ENCODE results near the gene SMCP.

- TF ChIP-seq CTCF (IDR thresholded peaks at IDR 0.05; ENCODE audit: low read length) (no peak), EZH2phosphoT487 (IDR thresholded peaks at IDR 0.05; ENCODE audit: low read length) (no peak), EZH2 (optimal IDR thresholded peaks at IDR 0.05; ENCODE audit: low read depth, low read length) (no peak)
Observed at GRCh38 chr1:152873495-152873894, 4.6 kb upstream of the SMCP start.
